HepG2 (cell line): Measurements from ENCODE around the gene L3MBTL4. TPM values are rescaled to one million over a fixed set of nuclear protein-coding genes. Genes with fewer than 3 reads are reported as not detected.

Experiments used
- ATF6 ChIP-seq: sonication (generic); formaldehyde crosslinking; conservative IDR thresholded peaks from 2 replicates; pipeline ENCODE4 v1.4.0; 2020; ENCODE audit warnings: missing genetic modification reagents
- BRCA1 ChIP-seq: sonication (generic); formaldehyde crosslinking; IDR thresholded peaks from 2 replicates; pipeline ENCODE4 v1.4.0; 2020; ENCODE audit warnings: missing genetic modification reagents
- FOXK1 ChIP-seq: sonication (generic); formaldehyde crosslinking; IDR thresholded peaks from 2 replicates; pipeline ENCODE4 v1.4.0; 2020; ENCODE audit warnings: low read depth, missing genetic modification reagents, borderline replicate concordance
- HOXA3 ChIP-seq: sonication (generic); formaldehyde crosslinking; IDR thresholded peaks from 2 replicates; pipeline ENCODE4 v1.5.0; 2020; ENCODE audit warnings: missing genetic modification reagents
- NFYB ChIP-seq: sonication (generic); formaldehyde crosslinking; IDR thresholded peaks from 2 replicates; pipeline ENCODE4 v1.4.0; 2020; ENCODE audit warnings: missing genetic modification reagents
- RXRA ChIP-seq: sonication (generic); formaldehyde crosslinking; IDR thresholded peaks from 2 replicates; pipeline ENCODE4 v1.5.1; 2020; ENCODE audit warnings: missing genetic modification reagents
- ZNF530 ChIP-seq: sonication (generic); formaldehyde crosslinking; IDR thresholded peaks from 2 replicates; pipeline ENCODE4 v1.5.0; 2020; ENCODE audit warnings: low read depth, mild to moderate bottlenecking, missing genetic modification reagents
- polyA plus RNA-seq, 8 experiments: library from polyadenylated mRNA; depleted of rRNA in 3 of 8; stranded (reverse) in 7 of 8; unstranded in 1 of 8; fragments of >200 nt; fragmentation: Illumina TruSeq in 4 of 8; extraction: Trizol in 4 of 8; gene quantifications; 2 replicates each; pipeline versions ENCODE4 v1.2.1 to v1.2.3, GENCODE V29; 2011 to 2016; ENCODE audit warnings: low read depth in 4 of 8, missing spikeins in 1 of 8, mixed read lengths in 1 of 8; ENCODE audit not compliant: insufficient read depth in 1 of 8
- total RNA-seq, 5 experiments: library from RNA; depleted of rRNA; stranded (reverse); fragments of >200 nt; fragmentation: Illumina TruSeq; extraction: Trizol; gene quantifications; 2 replicates each; pipeline ENCODE4 v1.2.3, GENCODE V29; 2016; ENCODE audit warnings: low read depth in 1 of 5
- TF ChIP-seq, protein P1 (sequence below), 2 experiments: fragments of 450-650 bp in 1 of 2; sonication (generic) in 1 of 2; formaldehyde crosslinking in 1 of 2; IDR thresholded peaks; 2 replicates each; pipeline versions ENCODE4 v1.6.1 to v1.8.0; 2016 to 2022; ENCODE audit warnings: antibody characterized with exemption in 1 of 2, mild to moderate bottlenecking in 1 of 2, missing genetic modification reagents in 1 of 2
- TF ChIP-seq, protein P2 (sequence below): sonication (generic); formaldehyde crosslinking; IDR thresholded peaks from 2 replicates; pipeline ENCODE4 v1.8.0; 2022; ENCODE audit warnings: mild to moderate bottlenecking, missing genetic modification reagents, moderate library complexity
- TF ChIP-seq, protein P3 (sequence below): sonication (generic); formaldehyde crosslinking; IDR thresholded peaks from 2 replicates; pipeline ENCODE4 v1.5.1; 2020; ENCODE audit warnings: mild to moderate bottlenecking, missing genetic modification reagents, borderline replicate concordance

L3MBTL4 gene
- total and polyA plus RNA-seq, 2 of the 13 experiments (the other 11 are each of a cell fraction or from before 2014, with no cell fraction given): 10.8 to 13.3 TPM

DNA sequence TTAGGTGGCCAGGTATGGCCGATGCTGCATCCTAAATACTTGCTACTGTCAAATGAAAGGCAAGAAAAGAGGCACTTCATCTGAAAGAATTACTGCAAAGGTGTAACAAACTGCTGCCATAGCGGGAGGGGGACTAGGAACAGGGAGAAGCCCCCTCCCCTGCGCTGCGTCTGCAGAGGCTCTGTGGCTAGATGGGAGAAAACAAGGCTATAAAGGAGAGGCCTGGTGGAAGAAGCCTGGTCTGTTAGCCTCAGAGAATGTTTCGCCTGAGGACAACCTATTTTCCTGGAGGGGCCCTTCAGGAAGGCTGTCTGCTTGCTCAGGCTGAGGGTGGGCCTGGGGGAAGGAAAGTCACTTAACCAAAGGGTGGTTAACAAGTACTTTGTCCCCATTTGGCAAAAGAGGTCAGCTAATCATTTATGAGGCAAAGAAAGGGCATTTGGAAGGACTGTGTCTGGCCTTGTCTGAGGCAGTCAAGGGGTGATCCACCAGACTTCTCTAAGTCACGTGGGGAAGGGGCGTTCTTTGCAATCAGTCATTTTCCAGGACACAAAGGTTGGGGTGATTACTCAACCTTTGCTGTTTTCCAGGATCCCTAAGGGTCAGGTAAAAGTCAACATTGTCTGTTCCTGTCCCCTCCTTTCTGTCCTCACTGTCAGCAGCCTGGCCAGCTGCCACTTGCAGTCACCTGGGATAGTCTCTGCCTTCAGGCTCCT is 416.4 kb downstream of the L3MBTL4 start (continued):
- no peak for TF ChIP-seq ZNF530 (CRISPR knock-in tag)
- TF ChIP-seq ATF6 (CRISPR knock-in tag): no peak
- TF ChIP-seq BRCA1: no peak
- peak; percentile 21; the same call in 1 of the 2 replicates for TF ChIP-seq HOXA3
- TF ChIP-seq, protein P1, sequence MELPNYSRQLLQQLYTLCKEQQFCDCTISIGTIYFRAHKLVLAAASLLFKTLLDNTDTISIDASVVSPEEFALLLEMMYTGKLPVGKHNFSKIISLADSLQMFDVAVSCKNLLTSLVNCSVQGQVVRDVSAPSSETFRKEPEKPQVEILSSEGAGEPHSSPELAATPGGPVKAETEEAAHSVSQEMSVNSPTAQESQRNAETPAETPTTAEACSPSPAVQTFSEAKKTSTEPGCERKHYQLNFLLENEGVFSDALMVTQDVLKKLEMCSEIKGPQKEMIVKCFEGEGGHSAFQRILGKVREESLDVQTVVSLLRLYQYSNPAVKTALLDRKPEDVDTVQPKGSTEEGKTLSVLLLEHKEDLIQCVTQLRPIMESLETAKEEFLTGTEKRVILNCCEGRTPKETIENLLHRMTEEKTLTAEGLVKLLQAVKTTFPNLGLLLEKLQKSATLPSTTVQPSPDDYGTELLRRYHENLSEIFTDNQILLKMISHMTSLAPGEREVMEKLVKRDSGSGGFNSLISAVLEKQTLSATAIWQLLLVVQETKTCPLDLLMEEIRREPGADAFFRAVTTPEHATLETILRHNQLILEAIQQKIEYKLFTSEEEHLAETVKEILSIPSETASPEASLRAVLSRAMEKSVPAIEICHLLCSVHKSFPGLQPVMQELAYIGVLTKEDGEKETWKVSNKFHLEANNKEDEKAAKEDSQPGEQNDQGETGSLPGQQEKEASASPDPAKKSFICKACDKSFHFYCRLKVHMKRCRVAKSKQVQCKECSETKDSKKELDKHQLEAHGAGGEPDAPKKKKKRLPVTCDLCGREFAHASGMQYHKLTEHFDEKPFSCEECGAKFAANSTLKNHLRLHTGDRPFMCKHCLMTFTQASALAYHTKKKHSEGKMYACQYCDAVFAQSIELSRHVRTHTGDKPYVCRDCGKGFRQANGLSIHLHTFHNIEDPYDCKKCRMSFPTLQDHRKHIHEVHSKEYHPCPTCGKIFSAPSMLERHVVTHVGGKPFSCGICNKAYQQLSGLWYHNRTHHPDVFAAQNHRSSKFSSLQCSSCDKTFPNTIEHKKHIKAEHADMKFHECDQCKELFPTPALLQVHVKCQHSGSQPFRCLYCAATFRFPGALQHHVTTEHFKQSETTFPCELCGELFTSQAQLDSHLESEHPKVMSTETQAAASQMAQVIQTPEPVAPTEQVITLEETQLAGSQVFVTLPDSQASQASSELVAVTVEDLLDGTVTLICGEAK (IDR thresholded peaks at IDR 0.05): no peak
- TF ChIP-seq, protein P1 (CRISPR knock-in tag; IDR thresholded peaks at IDR 0.05): no peak
- peak; percentile 21; the same call in 1 of the 2 replicates for TF ChIP-seq FOXK1 (CRISPR knock-in tag)
- TF ChIP-seq, protein P2, sequence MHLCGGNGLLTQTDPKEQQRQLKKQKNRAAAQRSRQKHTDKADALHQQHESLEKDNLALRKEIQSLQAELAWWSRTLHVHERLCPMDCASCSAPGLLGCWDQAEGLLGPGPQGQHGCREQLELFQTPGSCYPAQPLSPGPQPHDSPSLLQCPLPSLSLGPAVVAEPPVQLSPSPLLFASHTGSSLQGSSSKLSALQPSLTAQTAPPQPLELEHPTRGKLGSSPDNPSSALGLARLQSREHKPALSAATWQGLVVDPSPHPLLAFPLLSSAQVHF (CRISPR knock-in tag): no peak
- TF ChIP-seq, protein P3, sequence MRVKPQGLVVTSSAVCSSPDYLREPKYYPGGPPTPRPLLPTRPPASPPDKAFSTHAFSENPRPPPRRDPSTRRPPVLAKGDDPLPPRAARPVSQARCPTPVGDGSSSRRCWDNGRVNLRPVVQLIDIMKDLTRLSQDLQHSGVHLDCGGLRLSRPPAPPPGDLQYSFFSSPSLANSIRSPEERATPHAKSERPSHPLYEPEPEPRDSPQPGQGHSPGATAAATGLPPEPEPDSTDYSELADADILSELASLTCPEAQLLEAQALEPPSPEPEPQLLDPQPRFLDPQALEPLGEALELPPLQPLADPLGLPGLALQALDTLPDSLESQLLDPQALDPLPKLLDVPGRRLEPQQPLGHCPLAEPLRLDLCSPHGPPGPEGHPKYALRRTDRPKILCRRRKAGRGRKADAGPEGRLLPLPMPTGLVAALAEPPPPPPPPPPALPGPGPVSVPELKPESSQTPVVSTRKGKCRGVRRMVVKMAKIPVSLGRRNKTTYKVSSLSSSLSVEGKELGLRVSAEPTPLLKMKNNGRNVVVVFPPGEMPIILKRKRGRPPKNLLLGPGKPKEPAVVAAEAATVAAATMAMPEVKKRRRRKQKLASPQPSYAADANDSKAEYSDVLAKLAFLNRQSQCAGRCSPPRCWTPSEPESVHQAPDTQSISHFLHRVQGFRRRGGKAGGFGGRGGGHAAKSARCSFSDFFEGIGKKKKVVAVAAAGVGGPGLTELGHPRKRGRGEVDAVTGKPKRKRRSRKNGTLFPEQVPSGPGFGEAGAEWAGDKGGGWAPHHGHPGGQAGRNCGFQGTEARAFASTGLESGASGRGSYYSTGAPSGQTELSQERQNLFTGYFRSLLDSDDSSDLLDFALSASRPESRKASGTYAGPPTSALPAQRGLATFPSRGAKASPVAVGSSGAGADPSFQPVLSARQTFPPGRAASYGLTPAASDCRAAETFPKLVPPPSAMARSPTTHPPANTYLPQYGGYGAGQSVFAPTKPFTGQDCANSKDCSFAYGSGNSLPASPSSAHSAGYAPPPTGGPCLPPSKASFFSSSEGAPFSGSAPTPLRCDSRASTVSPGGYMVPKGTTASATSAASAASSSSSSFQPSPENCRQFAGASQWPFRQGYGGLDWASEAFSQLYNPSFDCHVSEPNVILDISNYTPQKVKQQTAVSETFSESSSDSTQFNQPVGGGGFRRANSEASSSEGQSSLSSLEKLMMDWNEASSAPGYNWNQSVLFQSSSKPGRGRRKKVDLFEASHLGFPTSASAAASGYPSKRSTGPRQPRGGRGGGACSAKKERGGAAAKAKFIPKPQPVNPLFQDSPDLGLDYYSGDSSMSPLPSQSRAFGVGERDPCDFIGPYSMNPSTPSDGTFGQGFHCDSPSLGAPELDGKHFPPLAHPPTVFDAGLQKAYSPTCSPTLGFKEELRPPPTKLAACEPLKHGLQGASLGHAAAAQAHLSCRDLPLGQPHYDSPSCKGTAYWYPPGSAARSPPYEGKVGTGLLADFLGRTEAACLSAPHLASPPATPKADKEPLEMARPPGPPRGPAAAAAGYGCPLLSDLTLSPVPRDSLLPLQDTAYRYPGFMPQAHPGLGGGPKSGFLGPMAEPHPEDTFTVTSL (CRISPR knock-in tag): no peak
- peak; percentile 57; the same call in 1 of the 2 replicates for TF ChIP-seq RXRA (CRISPR knock-in tag)
- TF ChIP-seq NFYB (CRISPR knock-in tag): no peak
